Stimulated activated CD4-positive, alpha-beta T cell treated with anti-CD3 and anti-CD28 coated beads, Interleukin-4, amount 100 ng/mL, for 24 hours (primary cell): ENCODE measurements around the gene RETN.
A peak's percentile ranks its signal among the peaks of the same experiment; 100 is the strongest.

Source experiments
- DNase-seq: peaks from one replicate; pipeline ENCODE4 v3.0.0-alpha.2; 2020

Gene RETN

GRCh38 chr19:7661744-7662538 lies 6.9 kb upstream of the RETN start:
- DNase-seq: no peak

- no peak for DNase-seq
Observed at GRCh38 chr19:7662657-7663056, 6.2 kb upstream of the RETN start.

- no peak for DNase-seq
Observed at GRCh38 chr19:7663706-7664105, 5.1 kb upstream of the RETN start.

GRCh38 chr19:7665076-7665475 lies 3.8 kb upstream of the RETN start:
- no peak for DNase-seq

- DNase-seq: no peak
Observed at GRCh38 chr19:7669641-7670040, 792 bp downstream of the RETN start.

- DNase-seq: no peak
Observed at GRCh38 chr19:7670150-7670783, 1.4 kb downstream of the RETN start.

- DNase-seq: no peak
Observed at GRCh38 chr19:7670790-7671189, 1.9 kb downstream of the RETN start.

GRCh38 chr19:7672522-7672921 lies 3.7 kb downstream of the RETN start:
- no peak for DNase-seq

- DNase-seq: peak; percentile 27
Observed at GRCh38 chr19:7674010-7675005, 5.5 kb downstream of the RETN start.

- DNase-seq: no peak
Observed at GRCh38 chr19:7676376-7676775, 7.5 kb downstream of the RETN start.

GRCh38 chr19:7676854-7677253 lies 8.0 kb downstream of the RETN start, which contains the start of gene MCEMP1:
MCEMP1 (plus strand) TSS chr19:7677090; CDS start chr19:7677121, 31 bp downstream.
- no peak for DNase-seq

GRCh38 chr19:7677669-7678311 lies 8.9 kb downstream of the RETN start:
- no peak for DNase-seq

GRCh38 chr19:7678971-7679751 lies 10.3 kb downstream of the RETN start:
- peak; percentile 79 for DNase-seq

- DNase-seq: no peak
Observed at GRCh38 chr19:7679771-7680605, 11.1 kb downstream of the RETN start.

GRCh38 chr19:7680606-7681339 lies 11.9 kb downstream of the RETN start, which contains the start of gene TRAPPC5:
TRAPPC5 (plus strand) TSS chr19:7680833; CDS start chr19:7682254, 1,421 bp downstream.
- DNase-seq: peak; percentile 85

GRCh38 chr19:7681340-7682174 lies 12.7 kb downstream of the RETN start:
- DNase-seq: peak; percentile 91

GRCh38 chr19:7682175-7682855 lies 13.5 kb downstream of the RETN start:
- DNase-seq: no peak
